Activated T-cell treated with anti-CD3 and anti-CD28 coated beads, Interleukin-2, amount 50 U/mL, for 48 hours (primary cell): ENCODE data around the gene SWT1.

Source experiments
- DNase-seq, 2 experiments: peaks; one replicate each; pipeline ENCODE4 v3.0.0-alpha.2; 2020

SWT1 gene

GRCh38 chr1:185325413-185325812, 168.4 kb downstream of the SWT1 start:
- no peak for DNase-seq

- no peak for DNase-seq
These were observed 171.3 kb downstream of the SWT1 start for GRCh38 chr1:185328255-185328654.

- no peak for DNase-seq
These were observed 177.2 kb downstream of the SWT1 start for GRCh38 chr1:185334182-185334581.

GRCh38 chr1:185337246-185337645, 180.3 kb downstream of the SWT1 start:
- no peak for DNase-seq

GRCh38 chr1:185338719-185339622, 182.0 kb downstream of the SWT1 start:
- peak; percentile 27 to 43 for DNase-seq

GRCh38 chr1:185341196-185341781, 184.3 kb downstream of the SWT1 start:
- no peak for DNase-seq
